GM19395 (cell line): ENCODE measurements around the gene CCR6.
A peak's percentile ranks its signal among the peaks of the same experiment; 100 is the strongest.

Experiments
- ATAC-seq: cut with Tn5 transposase; IDR thresholded peaks from one replicate; pipeline ENCODE4 v1.9.1; 2021; ENCODE audit warnings: mild to moderate bottlenecking, moderate library complexity; ENCODE audit not compliant: unreplicated experiment

The CCR6 gene

DNA sequence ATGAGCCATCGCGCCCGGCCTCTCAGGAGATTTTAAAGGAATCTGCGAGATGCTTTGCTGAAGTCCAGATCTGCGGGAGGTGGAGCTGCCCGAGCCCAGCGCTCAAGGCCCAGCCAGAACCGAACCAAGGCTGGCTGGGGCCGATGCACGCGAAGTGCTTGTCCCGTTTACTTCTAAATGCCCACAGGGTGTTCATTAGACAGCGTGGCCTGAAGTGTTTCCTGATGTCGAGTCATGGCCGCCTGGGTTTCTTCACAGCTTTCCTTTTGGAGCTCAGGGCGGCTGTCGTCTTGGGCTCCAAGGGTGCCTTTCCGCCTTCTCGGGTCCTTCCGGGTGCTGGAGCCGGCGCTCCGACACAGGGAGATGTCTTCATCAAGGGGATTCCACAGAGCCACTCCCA lies 25.1 kb upstream of the CCR6 start:
- no peak for ATAC-seq

DNA sequence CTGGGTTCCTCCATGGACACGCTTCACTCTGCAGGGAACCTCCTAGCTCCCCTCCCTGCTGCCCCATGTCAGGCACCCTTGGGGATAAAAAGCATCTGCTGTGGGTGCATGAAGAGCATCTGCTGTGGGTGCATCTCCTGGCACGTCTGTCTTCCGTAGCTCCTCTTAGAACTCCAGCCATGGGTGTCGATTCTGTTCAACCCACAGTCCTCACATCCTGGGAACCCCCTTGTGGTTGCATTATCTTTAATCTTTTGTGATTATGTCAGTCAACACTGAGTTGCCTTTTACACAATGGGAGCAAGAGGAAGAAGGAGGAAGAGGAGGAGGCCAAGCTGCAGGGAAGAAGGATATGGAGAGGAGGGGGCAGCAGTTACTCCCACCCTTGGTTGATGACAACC lies 24.1 kb upstream of the CCR6 start:
- no peak for ATAC-seq

DNA sequence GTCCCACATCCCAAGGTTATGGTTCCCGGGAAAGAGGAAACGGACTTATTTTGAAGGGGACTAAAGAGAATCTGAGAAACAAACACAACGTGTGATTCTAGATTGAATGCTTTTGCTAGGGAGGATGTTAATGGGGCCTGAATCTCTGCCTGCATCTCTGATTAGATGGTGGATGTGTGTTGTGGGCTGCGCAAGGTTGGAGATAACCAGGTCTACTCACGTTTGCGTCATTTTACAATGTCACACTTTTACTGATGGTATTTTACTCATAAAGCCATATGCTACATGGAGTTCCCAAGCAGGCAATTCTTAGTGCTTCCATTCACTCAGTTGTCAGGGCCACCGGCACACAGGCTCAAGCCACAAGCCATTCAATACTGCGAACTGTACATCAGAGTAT lies 23.2 kb upstream of the CCR6 start:
- ATAC-seq = no peak

DNA sequence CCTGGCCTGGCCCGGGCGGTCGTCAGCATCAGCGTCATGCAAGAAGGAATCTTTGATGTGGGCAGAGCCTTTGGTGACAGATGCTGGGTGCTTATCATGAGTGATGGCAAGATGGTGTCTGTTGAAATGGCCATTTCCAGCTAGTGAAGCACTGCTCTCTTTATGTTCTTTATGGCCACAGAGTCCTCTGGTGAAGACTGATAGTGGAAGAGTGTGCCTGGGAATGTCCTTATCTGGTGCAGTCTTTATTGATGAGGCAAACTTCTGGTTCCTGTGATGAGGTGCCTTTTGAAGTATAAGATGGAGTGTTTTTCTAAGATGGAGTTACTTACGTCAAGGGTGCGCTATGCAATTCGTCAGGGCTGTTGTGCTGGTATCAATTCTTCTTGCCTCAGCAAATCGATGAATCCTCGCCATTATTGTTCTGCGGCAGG lies 22.6 kb upstream of the CCR6 start:
- no peak for ATAC-seq

DNA sequence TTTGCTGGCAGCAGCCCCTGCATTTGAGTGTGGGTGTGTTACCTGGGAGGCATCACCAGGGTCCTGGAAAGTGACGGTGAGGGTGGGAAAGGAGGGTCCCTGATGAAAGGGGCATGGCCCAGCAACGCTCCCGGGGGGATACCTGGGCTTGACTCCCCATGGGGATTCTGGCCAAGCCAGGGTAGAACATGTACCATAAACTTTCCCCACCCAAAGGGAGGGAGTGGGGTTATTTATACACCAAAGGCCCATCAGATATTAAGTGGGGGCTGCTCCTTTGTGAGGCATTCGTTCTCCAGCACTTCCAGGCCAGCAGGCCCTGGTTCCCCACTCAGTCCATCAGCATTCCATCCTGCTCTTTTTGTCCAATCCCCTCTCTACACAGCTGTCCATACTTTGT lies 20.6 kb upstream of the CCR6 start:
- no peak for ATAC-seq

DNA sequence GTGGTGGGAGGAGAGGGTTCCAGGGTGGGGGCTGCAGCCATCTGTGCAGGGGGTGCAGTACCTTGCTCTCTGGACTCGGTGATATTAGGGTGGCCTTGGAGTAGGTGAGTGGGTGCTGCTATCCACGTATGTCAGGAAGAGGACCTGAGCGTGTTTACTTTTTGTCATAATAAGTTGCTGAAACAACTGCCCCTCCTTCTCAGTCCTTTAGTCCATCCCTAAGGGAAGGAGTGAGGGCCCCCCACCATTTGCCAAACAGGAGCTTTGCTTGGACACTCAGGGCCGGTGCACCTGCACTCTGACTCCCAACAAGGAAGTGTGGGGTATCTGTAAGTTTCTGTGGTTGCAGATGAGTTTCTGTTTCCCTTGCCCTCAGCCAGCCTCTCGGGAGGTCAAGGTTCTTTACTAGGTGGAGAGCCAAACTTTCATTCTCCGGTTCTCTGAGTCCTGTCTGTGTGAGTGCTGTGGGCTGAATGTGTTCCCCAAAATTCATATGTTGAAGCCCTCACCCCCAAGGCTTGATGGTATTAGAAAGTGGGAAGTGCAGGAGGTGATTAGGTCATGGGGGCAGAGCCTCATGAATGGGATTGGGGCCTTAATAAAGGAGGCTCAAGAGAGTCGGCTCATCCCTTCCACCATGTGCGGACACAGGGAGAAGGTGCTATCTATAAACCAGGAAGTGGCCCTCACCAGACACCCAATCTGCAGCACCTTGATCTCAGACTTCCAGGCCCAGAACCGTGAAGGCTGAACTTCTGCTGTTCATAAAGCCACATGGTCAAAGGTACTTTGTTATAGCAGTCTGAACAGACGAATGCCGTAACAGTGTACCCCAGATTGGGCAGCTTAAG lies 19.6 kb upstream of the CCR6 start:
- ATAC-seq = peak; percentile 99

DNA sequence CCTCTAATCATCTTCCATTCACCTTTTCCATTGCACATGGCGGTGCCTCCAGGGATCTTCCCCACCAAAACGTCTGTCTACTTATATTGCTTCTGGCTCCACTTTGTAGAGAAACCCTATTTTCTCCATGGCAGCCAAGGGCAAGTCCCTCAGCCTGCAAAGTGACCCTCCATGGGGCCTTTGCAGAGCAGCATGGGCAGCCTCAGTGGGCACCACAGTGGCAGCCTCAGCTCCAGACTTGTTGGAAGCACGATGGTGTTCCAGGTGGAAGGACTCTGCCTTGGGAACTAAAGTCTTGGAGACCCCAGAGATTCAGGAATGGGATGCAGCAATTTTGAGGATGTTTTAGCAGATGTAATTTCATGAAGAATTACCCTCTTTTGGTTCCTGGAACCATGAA lies 18.5 kb upstream of the CCR6 start:
- no peak for ATAC-seq

DNA sequence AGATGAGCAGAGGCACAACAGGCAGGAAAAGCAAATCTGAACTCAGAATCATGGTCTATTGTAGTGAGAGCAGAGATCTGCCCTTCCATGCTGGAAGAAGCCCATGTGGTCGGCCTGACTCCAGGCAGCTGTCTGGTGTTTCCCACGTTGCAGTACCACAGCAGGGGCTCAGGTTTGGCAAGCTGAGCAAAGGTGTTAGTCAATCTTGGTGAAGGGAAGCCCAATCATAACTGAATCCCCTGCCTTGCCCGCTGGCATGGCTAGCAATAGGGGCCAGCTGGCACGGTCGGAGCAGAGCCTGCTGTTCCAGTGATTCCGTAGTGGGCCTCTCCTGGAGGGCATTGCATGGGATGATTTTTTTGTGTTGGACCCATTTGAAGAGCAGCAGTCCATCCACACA lies 17.8 kb upstream of the CCR6 start:
- no peak for ATAC-seq

DNA sequence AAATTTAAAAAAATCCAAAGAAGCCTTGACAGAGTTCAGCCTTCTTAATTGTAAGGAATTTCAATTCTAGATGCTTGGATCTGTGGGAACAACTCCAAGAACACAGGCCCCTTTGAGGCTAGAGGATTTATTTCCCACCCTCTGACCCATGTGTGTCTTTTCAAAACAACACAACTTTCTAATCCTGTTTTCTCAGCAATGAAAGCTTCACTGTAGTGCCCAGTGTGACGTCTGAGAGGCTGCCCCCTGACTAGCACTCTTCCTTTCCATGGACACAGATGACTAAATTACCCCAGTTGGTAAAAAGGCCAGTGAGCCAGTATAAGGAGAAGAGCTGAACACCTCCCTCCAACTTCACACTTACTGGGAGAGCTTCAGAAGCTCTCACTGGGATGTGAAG lies 16.5 kb upstream of the CCR6 start:
- no peak for ATAC-seq

DNA sequence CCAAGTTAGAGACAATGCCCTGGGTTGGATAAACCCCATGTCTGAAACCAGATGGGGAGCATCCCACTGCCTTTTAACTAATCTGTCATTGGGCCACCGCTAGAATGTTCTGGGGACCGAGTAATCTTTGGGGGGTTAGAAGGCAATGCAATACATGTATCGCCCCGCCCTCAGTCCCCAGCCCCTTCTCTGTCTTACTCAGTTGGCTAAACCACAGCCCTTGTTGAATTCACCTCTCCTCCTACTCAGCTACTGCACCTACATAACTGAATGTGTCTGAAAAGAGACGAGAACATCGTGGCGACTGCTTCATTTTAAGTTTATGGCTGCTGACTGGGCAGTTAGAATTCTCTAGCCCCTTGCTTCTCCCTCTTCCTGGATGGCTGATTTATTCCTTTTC lies 15.1 kb upstream of the CCR6 start:
- ATAC-seq = no peak

DNA sequence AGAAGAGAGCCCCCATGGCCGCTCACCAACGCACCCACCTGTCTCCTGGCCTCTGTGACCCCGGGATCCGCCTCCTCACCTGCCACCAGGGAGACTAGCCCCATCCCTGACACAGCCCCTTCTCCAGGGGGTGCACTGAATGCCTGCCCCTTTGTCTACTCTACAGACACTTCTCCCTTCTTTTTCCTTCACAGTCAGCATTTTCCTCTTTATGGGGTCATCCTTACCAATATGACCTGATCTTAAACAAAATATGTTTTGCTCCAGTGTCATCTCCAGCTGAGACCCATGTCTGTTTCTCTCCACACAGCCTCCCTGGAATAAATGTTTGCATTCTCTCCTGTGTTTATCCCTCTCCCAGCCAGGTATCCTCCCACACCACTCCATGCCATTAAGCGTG lies 14.6 kb upstream of the CCR6 start:
- ATAC-seq = no peak

DNA sequence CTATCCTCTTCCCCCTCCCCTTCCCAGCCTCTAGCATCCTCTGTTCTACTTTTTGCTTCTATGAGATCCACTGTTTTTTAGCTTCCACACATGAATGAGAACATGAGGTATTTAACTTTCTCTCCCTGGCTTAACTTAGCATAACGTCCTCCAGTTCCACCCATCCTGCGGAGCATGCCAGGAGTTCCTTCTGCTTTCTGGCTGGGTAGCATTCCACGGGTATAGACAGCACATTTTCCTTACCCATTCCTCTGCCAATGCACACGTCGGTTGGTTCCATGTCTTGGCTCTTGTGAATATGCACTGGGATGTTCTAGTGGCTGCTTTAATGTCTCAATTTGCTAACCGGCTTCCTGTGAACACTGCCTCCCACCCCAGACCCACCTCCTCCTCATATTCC lies 13.2 kb upstream of the CCR6 start:
- ATAC-seq = no peak

DNA sequence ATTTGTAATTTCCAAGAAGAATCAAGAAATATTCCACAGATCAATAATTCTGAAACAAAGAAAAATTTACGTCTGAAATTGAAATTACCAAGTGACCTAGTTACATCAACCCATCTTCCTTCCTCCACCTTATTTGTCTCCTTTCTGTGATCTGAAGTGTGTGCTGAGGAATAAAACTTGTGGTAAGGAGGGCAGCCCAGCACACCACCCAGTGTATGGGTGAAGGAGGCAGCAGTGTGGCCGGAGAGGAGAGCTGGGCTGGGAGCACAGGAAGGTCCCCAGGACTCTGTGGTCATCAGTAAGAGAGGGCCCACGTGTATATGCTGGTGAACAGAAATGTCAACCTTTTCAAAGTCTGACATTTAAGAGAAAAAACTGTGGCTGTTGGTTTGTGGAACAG lies 11.3 kb upstream of the CCR6 start:
- ATAC-seq = no peak

DNA sequence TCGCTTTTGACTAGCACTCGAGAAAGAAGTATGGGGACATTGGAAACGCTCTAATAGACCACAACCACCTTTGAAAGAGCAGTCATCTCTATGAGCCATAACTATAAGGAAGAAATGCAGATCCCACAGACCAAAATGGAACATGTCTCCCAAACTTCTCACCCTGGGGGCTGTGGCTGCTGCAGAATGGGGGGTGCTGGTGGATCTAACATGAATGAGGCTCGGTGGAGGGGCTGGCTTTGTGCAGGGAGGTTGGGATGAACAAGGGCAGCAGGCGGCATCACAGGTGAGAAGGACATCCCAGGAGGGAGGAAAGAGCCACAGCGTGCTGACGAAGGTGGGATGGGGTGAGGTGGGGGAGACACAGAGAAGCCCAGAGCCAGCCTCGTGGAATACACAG lies 10.5 kb upstream of the CCR6 start:
- no peak for ATAC-seq

DNA sequence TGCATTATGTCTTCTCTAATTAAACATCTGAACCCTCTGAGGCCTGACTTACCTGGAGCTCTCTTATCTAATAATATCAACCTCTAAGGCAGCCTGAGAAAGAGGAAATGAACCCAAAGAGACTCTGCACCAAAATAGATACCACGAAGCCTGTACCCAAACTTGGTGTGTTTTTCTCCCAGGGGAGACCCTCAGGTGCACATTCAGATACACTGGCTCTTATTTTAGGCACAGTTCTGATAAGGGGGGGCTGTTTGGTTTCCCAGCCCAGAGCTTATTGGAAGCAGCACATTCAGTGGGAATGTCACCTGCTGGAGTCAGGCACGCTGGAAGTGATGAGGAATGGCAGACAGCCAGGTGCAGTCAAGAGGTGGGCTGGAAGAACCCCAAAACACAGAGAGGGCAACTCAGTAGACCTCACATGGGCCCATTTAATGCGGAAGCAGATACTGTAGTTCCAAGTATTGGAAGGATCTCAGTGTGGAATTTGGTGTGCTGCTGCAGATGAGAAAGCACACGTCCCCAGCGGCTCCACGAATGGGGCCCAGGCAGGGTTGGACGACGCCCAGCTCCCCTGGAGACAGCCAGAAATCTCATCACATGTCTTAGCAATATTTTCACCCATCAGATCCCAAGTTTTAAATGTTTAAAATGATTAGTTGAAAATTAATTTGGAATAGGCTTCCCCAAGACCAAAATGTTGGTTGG lies 9.7 kb upstream of the CCR6 start:
- peak; percentile 54 for ATAC-seq

DNA sequence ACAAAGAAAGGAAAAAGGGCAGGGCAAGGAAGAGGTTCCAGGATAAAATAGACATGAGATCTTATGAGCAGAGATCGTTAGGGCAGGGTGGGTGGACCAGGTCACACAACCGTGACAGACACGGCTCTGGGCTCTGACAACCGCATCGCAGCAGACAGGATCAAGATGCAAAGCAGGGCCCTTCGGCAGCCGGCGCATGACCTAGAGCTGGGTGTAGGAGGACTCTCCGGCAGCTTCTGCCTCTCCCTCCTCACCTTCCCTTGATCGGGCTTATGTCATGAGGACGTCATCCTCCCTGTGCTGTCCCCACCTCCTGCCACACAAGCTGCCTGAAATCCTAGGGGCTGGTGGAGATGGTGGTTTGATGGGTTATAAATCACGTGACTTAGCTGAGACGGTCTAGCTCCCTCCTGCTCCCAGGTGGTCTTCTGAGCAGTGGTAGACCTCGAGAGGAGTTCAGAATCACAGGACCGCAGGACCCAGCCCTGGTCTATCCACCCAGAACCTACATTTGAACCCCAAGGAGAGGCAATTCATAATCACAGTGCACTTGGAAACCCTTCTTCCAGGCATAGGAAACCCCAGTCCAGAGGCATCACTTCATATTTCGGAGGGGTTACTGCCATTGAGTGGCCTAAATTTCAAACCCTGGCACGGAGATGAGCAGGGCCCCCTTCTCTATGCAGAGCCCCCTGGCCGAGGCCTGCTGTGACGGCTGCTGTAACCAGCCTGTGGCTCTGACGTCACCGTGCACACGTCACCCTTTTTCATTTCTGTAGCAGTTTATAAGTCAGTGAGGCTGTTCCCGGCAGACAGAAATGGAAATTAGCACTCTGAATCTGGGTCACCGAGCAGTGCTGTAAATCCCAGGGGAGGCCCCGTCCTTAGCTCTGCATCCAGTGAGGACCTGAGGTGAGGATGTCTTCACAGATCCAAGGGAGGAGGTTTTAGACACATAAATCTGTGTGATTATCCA lies 8.7 kb upstream of the CCR6 start:
- peak; percentile 85 for ATAC-seq

DNA sequence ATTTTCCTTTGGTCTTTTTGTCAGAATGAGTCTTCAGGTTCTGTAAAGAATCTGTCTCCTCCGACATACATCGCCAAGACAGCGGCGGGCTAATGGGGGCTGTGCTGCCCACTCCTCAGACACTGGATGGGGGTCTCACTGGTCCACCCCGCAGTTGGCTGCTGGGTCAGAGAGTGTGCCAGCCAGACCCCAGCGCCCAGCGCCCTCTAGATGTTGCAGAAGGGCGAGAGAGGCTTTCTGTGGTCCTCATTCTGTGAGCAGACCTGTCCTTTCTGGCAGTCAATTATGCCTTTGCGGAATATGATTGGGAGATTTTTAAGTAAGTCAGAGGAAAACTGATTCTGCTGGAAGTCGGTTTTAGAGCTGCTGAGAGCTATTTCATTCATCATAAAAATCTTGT lies 7.8 kb upstream of the CCR6 start:
- no peak for ATAC-seq

DNA sequence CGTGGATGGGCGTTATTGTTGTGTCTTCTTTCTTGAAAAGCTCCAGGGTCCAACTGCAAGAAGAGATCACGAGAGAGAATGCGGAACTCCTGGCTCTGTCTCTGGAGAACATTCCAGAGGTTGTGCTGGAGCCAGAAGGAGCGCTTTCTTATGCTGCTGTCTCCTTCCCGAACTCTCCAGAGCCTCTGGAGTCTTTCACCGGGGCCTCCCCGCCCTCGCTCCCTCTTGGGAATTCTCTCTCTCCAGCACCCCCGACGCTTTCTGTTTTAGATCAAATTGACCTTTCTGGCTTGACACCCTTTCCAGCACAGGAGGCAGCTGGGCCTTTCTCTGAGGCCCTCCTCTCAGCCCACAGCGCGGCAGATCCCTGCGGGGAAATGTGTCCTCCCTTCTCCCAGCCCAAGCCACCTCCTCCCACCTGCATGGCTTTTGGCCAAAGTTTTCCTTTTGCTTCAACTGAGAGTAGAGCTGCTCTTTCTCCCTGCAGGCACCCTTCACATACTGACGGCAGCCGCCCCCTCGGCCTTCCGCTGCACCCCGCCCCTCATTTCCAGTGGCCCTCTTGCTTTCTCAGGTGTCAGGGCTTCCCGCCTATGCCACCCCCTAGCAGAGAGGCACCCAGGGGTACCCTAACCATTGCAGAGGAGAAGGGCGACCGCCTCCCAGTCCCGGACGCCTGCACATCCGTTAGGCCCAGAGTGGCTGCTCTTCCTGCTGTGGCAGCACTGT lies 6.6 kb upstream of the CCR6 start:
- no peak for ATAC-seq

DNA sequence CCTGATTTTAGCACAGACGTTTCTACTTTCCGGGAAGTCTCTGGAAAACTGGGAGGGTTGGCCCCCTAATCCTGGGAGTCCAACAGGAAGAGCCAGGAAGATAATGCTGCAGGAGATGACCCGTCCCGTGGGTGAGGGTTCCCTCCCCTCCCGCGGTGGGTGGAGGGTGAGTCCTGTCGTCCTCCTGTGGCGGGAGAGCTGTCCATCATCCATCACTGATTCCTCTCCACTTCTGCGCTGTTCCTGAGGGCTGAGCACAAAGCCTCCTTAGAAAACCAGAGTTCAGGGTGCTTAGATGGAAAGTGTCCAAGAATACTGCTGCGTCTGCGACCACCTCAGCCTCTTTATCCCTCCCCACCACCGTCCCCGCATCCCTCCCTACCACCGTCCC lies 6.1 kb upstream of the CCR6 start:
- no peak for ATAC-seq

DNA sequence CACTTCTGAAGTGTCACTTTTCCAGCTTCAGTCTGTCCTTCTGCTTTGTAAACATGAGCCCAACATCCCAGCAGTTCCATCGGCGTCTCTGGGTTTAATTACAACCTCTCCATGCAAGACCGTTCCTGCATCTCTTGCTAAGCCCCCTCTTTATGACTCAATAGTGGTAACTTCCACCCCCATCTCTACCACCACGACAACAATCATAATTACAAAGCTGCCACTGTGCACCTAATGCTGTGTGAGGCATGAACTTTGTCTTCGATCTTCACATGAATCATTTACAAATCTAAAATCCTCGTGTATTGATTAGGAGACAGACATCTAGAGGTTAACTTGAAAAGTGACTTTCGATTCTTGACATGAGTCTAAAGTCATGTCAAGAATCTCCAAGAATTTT lies 4.9 kb upstream of the CCR6 start:
- ATAC-seq = no peak

DNA sequence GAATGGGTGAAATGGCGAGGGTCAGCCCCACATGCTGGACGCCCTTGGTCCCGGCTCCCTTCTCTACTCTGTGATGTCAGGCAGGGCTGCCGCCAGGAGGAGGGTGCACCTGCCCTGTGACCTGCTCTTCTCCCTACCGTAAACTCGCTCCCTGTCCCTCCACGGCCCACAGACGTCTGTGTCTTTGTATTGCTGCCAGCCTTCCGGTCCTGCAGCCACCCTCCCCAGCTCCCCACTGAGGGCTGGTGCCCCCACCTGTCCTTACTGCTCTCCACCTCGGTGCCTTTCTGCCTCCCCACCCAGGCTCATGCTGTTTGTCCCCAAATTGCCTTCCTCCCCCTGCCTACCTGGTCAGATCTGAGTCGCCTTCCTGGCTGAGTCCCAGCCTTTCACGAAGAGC lies 4.1 kb upstream of the CCR6 start:
- no peak for ATAC-seq
